ENCODE data around the gene CRYM.

CRYM gene

GRCh38 chr16:21218153-21218552 is 59.9 kb downstream of the CRYM start:
- H3K4me3 ChIP-seq (ENCODE audit: low read length), result no peak overlapping the region
- DNase-seq (ENCODE audit: low read depth, low spot score), result no peak

GRCh38 chr16:21217121-21217520 is 61.0 kb downstream of the CRYM start:
- DNase-seq (ENCODE audit: low read depth, low spot score), result no peak
- H3K4me3 ChIP-seq (ENCODE audit: low read length), result no peak overlapping the region

- H3K4me3 ChIP-seq (ENCODE audit: low read length), result no peak overlapping the region
- no peak for DNase-seq (ENCODE audit: low read depth, low spot score)
These were observed 64.0 kb downstream of the CRYM start for GRCh38 chr16:21214086-21214485.

GRCh38 chr16:21211486-21211885 is 66.6 kb downstream of the CRYM start, which contains the start of gene ZP2:
ZP2 (minus strand) TSS chr16:21211574; CDS start chr16:21211547, 27 bp downstream.
- no peak within 1 kb of the TSS for H3K4me3 ChIP-seq (ENCODE audit: low read length)
- no peak for DNase-seq (ENCODE audit: low read depth, low spot score)

All from Jurkat, Clone E6-1 (cell line).